Adrenal gland (tissue), 12 donors: ENCODE data around the gene LRRTM4. TPM values are rescaled to one million over a fixed set of nuclear protein-coding genes. Genes with fewer than 3 reads are reported as not detected.

Experiments
- DNase-seq, 7 donors: peaks; one replicate each; pipeline ENCODE4 v3.0.0-alpha.2; 2019 to 2020
- H3K27ac ChIP-seq, 5 donors: fragments of 200-600 bp; sonication (generic) in 4 of 5; 1 replicate in 3 of 5; 2 replicates in 2 of 5; pipeline versions ENCODE4 v1.5.1 to v1.8.0; 2016 to 2020; ENCODE audit warnings: mild to moderate bottlenecking in 1 of 5
- H3K27me3 ChIP-seq: fragments of 200-600 bp; 2 replicates; pipeline ENCODE4 v1.8.0; 2021
- H3K36me3 ChIP-seq, 2 donors: fragments of 200-600 bp; replicated peaks in 1 of 2; 1 replicate in 1 of 2; 2 replicates in 1 of 2; pipeline versions ENCODE4 v1.5.1 to v1.8.0; 2018 to 2022
- H3K4me1 ChIP-seq, 2 donors: fragments of 200-600 bp; replicated peaks in 1 of 2; 1 replicate in 1 of 2; 2 replicates in 1 of 2; pipeline versions ENCODE4 v1.5.1 to v1.8.0; 2018 to 2021
- H3K4me3 ChIP-seq, 4 donors: fragments of 200-600 bp; sonication (generic) in 3 of 4; one replicate each; pipeline ENCODE4 v1.5.1; 2016 to 2018
- H3K9me3 ChIP-seq, 3 donors: fragments of 200-600 bp; sonication (generic) in 1 of 3; replicated peaks in 1 of 3; 1 replicate in 2 of 3; 2 replicates in 1 of 3; pipeline versions ENCODE4 v1.5.1 to v1.8.0; 2016 to 2021
- CTCF ChIP-seq, 6 experiments: fragments of 450-650 bp in 4 of 6; fragments of 200-600 bp in 2 of 6; sonication (generic) in 1 of 6; IDR thresholded peaks; 1 replicate in 5 of 6; 2 replicates in 1 of 6; pipeline versions ENCODE4 v1.5.1 to v1.8.0; 2016 to 2021; ENCODE audit warnings: antibody characterized with exemption in 6 of 6, mild to moderate bottlenecking in 2 of 6, moderate library complexity in 1 of 6
- POLR2A ChIP-seq, 2 donors: fragments of 450-650 bp; IDR thresholded peaks; one replicate each; pipeline ENCODE4 v1.6.1; 2017; ENCODE audit warnings: antibody characterized with exemption in 2 of 2, mild to moderate bottlenecking in 2 of 2, moderate library complexity in 1 of 2
- WGBS, 4 donors: extraction: QIAGEN DNeasy Blood & Tissue Kit in 2 of 4; methylation state at CpG; one replicate each; pipeline versions ENCODE4 v1.1.5 to v1.1.7; 2013 to 2017; 5-methylcytosine and 5-hydroxymethylcytosine counted together
- intact Hi-C, 2 donors: fragments of 100-400 bp; cut with DNase I; formaldehyde crosslinking; loops; one replicate each; pipeline versions ENCODE4 v1.14.1 to v1.15.0; 2022 to 2023
- polyA plus RNA-seq, 3 donors: library from polyadenylated mRNA; stranded (reverse); fragments of 200-250 nt in 2 of 3; fragments of 350-450 nt in 1 of 3; fragmentation: Illumina TruSeq in 1 of 3; extraction: RNeasy Lipid Tissue Mini Kit (QIAGEN cat#74804) in 1 of 3; gene quantifications; one replicate each; pipeline ENCODE4 v1.2.3, GENCODE V29; 2013 to 2014
- total RNA-seq, 9 donors: library from RNA; depleted of rRNA in 4 of 9; stranded (reverse); fragments of >200 nt in 4 of 9; fragments of 120-200 nt in 1 of 9; fragmentation: NEBNext Ultra II Directional in 1 of 9; extraction: Animal tissue kit (Norgen Biotek cat#: 25700) in 1 of 9; gene quantifications; one replicate each; pipeline versions ENCODE4 v1.1.0 to v1.2.4, GENCODE V29; 2013 to 2023
- donor health status: healthy with polysubstance abuse.
- donor health status: Bipolar disorder and iron deficiency.
- donor health status: DM: yes; HTN: yes; CAD: no.
- donor health status: DM: no; HTN: no; CAD: no.
- donor health status: DM: no; HTN: no; CAD: no.
- donor health status: DM: yes; HTN: yes; CAD: no.

The LRRTM4 gene
- total and polyA plus RNA-seq, 12 donors = 0.07 to 0.67 (median 0.43) TPM; not detected in 4

- TF ChIP-seq CTCF (IDR thresholded peaks at IDR 0.05) (no peak), POLR2A (IDR thresholded peaks at IDR 0.05) (no peak)
- intact Hi-C loops = no loop called here
Measured at GRCh38 chr2:77428946-77429345, 93.2 kb downstream of the LRRTM4 start.

GRCh38 chr2:77421971-77422370 is 100.2 kb downstream of the LRRTM4 start:
- no peaks in the 10 kb centered on the region for H3K4me1 ChIP-seq
- DNase-seq = no peak
- intact Hi-C loops = no loop called here
- no peak overlapping the region for H3K4me3 ChIP-seq
- no peak for TF ChIP-seq POLR2A (IDR thresholded peaks at IDR 0.05)
- TF ChIP-seq CTCF (IDR thresholded peaks at IDR 0.05) = no peak
- no peaks in the 10 kb centered on the region for H3K36me3 ChIP-seq
- H3K9me3 ChIP-seq = no peaks in the 10 kb centered on the region
- 87 to 94% (median 90%) methylated on average over 4 of the region's 4 CpGs for whole genome bisulfite sequencing, 4 donors
- H3K27me3 ChIP-seq = no peaks in the 10 kb centered on the region
- H3K27ac ChIP-seq = no peak overlapping the region

More at GRCh38 chr2:77428946-77429345, 93.2 kb downstream of the LRRTM4 start:
- H3K36me3 ChIP-seq = no peaks in the 10 kb centered on the region
- H3K4me1 ChIP-seq = no peaks in the 10 kb centered on the region
- no peaks in the 10 kb centered on the region for H3K9me3 ChIP-seq
- no peak overlapping the region for H3K27ac ChIP-seq
- WGBS, 4 donors = 56 to 74% (median 65%) methylated on average over 4 of the region's 4 CpGs
- no peak overlapping the region for H3K4me3 ChIP-seq
- no peaks in the 10 kb centered on the region for H3K27me3 ChIP-seq
- DNase-seq = no peak

- no peaks in the 10 kb centered on the region for H3K27me3 ChIP-seq
- no peak overlapping the region for H3K27ac ChIP-seq
- intact Hi-C loops = no loop called here
- no peaks in the 10 kb centered on the region for H3K4me1 ChIP-seq
- no peak overlapping the region for H3K4me3 ChIP-seq
- H3K36me3 ChIP-seq = no peaks in the 10 kb centered on the region
- no peak for TF ChIP-seq CTCF (IDR thresholded peaks at IDR 0.05)
- TF ChIP-seq POLR2A (IDR thresholded peaks at IDR 0.05) = no peak
- 60 to 67% (median 64%) methylated on average over 1 of the region's 1 CpG for WGBS, 4 donors
- DNase-seq = no peak
- no peaks in the 10 kb centered on the region for H3K9me3 ChIP-seq
Measured at GRCh38 chr2:77418537-77418936, 103.6 kb downstream of the LRRTM4 start.

- WGBS, 4 donors = 70 to 87% (median 87%) methylated on average over 1 of the region's 1 CpG
- H3K27me3 ChIP-seq = no peaks in the 10 kb centered on the region
- intact Hi-C loops = no loop called here
- H3K27ac ChIP-seq = no peak overlapping the region
- TF ChIP-seq POLR2A (IDR thresholded peaks at IDR 0.05) (no peak), CTCF (IDR thresholded peaks at IDR 0.05) (no peak)
- no peaks in the 10 kb centered on the region for H3K4me1 ChIP-seq
- no peaks in the 10 kb centered on the region for H3K36me3 ChIP-seq
- H3K4me3 ChIP-seq = no peak overlapping the region
- no peaks in the 10 kb centered on the region for H3K9me3 ChIP-seq
- no peak for DNase-seq
Measured at GRCh38 chr2:77404189-77404588, 118.0 kb downstream of the LRRTM4 start.
